GDM1 (cell line): Measurements from ENCODE around the gene PLP1.
"Not testable (repeated sequence)": the region's sequence is repeated elsewhere in the genome, so short reads cannot be mapped to it uniquely, and the experiment has no call there.

Source experiments
- DNase-seq: peaks from one replicate; lab custom pipeline; 2025; lab: John Stamatoyannopoulos, UW

PLP1 gene

GRCh38 chrX:103776546-103776945 is at the start of gene PLP1:
Gene PLP1 (plus strand): TSS chrX:103776840. CDS start chrX:103776996, 156 bp downstream.
- no peak for DNase-seq

- no peak for DNase-seq
Measured at GRCh38 chrX:103727115-103727514, 49.5 kb upstream of the PLP1 start.

- no peak for DNase-seq
Measured at GRCh38 chrX:103729015-103729414, 47.6 kb upstream of the PLP1 start.

GRCh38 chrX:103730147-103730795 is 46.4 kb upstream of the PLP1 start:
- DNase-seq: peak; percentile 11

GRCh38 chrX:103730796-103731493 is 45.7 kb upstream of the PLP1 start:
- no peak for DNase-seq

GRCh38 chrX:103733017-103733416 is 43.6 kb upstream of the PLP1 start:
- no peak for DNase-seq

GRCh38 chrX:103734125-103734760 is 42.4 kb upstream of the PLP1 start:
- DNase-seq: no peak

- no peak for DNase-seq
Measured at GRCh38 chrX:103737696-103738095, 38.9 kb upstream of the PLP1 start.

GRCh38 chrX:103739421-103739820 is 37.2 kb upstream of the PLP1 start:
- no peak for DNase-seq

GRCh38 chrX:103741879-103742278 is 34.8 kb upstream of the PLP1 start:
- DNase-seq: no peak

GRCh38 chrX:103742339-103742738 is 34.3 kb upstream of the PLP1 start:
- no peak for DNase-seq

- no peak for DNase-seq
Measured at GRCh38 chrX:103747163-103747562, 29.5 kb upstream of the PLP1 start.

- DNase-seq: no peak
Measured at GRCh38 chrX:103754401-103754800, 22.2 kb upstream of the PLP1 start.

- DNase-seq: peak; percentile 67
Measured at GRCh38 chrX:103756736-103757135, 19.9 kb upstream of the PLP1 start.

- DNase-seq: no peak
Measured at GRCh38 chrX:103758555-103758954, 18.1 kb upstream of the PLP1 start.

GRCh38 chrX:103763541-103763940 is 13.1 kb upstream of the PLP1 start:
- DNase-seq: not testable (repeated sequence)

- not testable (repeated sequence) for DNase-seq
Measured at GRCh38 chrX:103766813-103767555, 9.7 kb upstream of the PLP1 start.

- no peak for DNase-seq
Measured at GRCh38 chrX:103773445-103773844, 3.2 kb upstream of the PLP1 start.

GRCh38 chrX:103774070-103774642 is 2.5 kb upstream of the PLP1 start:
- peak; percentile 12 for DNase-seq

GRCh38 chrX:103779141-103779789 is 2.6 kb downstream of the PLP1 start:
- no peak for DNase-seq

GRCh38 chrX:103780336-103781061 is 3.9 kb downstream of the PLP1 start:
- DNase-seq: no peak
